Ishikawa (cell line): Measurements from ENCODE around the gene STK25.

Experiments used
- CEBPB ChIP-seq: IDR thresholded peaks from 2 replicates; pipeline ENCODE4 v1.6.1; 2012
- CREB1 ChIP-seq: IDR thresholded peaks from 2 replicates; pipeline ENCODE4 v1.6.1; 2012; ENCODE audit warnings: low read depth
- EGR1 ChIP-seq: IDR thresholded peaks from 2 replicates; pipeline ENCODE4 v1.6.1; 2012
- EP300 ChIP-seq: IDR thresholded peaks from 2 replicates; pipeline ENCODE4 v1.6.1; 2012; ENCODE audit warnings: borderline replicate concordance
- FOXM1 ChIP-seq: IDR thresholded peaks from 2 replicates; pipeline ENCODE4 v1.6.1; 2012; ENCODE audit warnings: low read depth, borderline replicate concordance
- NFIC ChIP-seq: IDR thresholded peaks from 2 replicates; pipeline ENCODE4 v1.6.1; 2012
- RAD21 ChIP-seq: IDR thresholded peaks from 2 replicates; pipeline ENCODE4 v1.6.1; 2012; ENCODE audit warnings: low read depth
- TAF1 ChIP-seq: IDR thresholded peaks from 2 replicates; pipeline ENCODE4 v1.6.1; 2012; ENCODE audit warnings: low read depth, mild to moderate bottlenecking
- TCF12 ChIP-seq: IDR thresholded peaks from 2 replicates; pipeline ENCODE4 v1.6.1; 2012; ENCODE audit warnings: low read depth
- TEAD4 ChIP-seq: IDR thresholded peaks from 2 replicates; pipeline ENCODE4 v1.6.1; 2012
- YY1 ChIP-seq: IDR thresholded peaks from 2 replicates; pipeline ENCODE4 v1.6.1; 2012; ENCODE audit warnings: low read depth
- ZBTB7A ChIP-seq: IDR thresholded peaks from 2 replicates; pipeline ENCODE4 v1.6.1; 2012; ENCODE audit warnings: low read depth
- TF ChIP-seq, protein P1 (sequence below): IDR thresholded peaks from 2 replicates; pipeline ENCODE4 v1.6.1; 2012; ENCODE audit warnings: low read depth, mild to moderate bottlenecking
- TF ChIP-seq, protein P2 (sequence below): IDR thresholded peaks from 2 replicates; pipeline ENCODE4 v1.6.1; 2012
- TF ChIP-seq, protein P3 (sequence below): IDR thresholded peaks from 2 replicates; pipeline ENCODE4 v1.6.1; 2012

Gene STK25

DNA sequence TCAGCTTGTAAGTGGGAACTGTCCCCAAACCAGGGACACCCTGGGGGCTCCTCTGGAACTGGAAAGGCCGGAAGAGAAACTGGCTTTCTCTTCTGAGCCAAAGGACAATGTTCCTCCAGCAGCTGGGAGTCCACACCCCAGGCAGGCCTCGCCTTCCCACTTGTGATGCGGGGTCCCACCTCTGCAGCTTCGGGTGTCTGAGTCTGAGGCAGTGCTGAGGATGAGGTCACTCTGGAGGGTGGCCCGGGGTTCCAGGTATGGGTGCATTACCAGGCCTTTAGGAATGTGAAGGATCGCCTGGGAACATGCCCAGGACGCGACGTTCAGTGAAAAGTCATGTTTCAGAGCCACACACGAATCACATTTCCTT lies 32.0 kb upstream of the STK25 start:
- TF ChIP-seq CREB1 (no peak), RAD21 (no peak), EP300 (no peak), ZBTB7A (no peak; the same call in 1 of the 2 replicates), TEAD4 (no peak), NFIC (no peak), TAF1 (no peak), TCF12 (no peak), EGR1 (no peak), CEBPB (no peak), FOXM1 (no peak), YY1 (no peak)
- TF ChIP-seq, protein P1, sequence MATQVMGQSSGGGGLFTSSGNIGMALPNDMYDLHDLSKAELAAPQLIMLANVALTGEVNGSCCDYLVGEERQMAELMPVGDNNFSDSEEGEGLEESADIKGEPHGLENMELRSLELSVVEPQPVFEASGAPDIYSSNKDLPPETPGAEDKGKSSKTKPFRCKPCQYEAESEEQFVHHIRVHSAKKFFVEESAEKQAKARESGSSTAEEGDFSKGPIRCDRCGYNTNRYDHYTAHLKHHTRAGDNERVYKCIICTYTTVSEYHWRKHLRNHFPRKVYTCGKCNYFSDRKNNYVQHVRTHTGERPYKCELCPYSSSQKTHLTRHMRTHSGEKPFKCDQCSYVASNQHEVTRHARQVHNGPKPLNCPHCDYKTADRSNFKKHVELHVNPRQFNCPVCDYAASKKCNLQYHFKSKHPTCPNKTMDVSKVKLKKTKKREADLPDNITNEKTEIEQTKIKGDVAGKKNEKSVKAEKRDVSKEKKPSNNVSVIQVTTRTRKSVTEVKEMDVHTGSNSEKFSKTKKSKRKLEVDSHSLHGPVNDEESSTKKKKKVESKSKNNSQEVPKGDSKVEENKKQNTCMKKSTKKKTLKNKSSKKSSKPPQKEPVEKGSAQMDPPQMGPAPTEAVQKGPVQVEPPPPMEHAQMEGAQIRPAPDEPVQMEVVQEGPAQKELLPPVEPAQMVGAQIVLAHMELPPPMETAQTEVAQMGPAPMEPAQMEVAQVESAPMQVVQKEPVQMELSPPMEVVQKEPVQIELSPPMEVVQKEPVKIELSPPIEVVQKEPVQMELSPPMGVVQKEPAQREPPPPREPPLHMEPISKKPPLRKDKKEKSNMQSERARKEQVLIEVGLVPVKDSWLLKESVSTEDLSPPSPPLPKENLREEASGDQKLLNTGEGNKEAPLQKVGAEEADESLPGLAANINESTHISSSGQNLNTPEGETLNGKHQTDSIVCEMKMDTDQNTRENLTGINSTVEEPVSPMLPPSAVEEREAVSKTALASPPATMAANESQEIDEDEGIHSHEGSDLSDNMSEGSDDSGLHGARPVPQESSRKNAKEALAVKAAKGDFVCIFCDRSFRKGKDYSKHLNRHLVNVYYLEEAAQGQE, result no peak
- TF ChIP-seq, protein P2, sequence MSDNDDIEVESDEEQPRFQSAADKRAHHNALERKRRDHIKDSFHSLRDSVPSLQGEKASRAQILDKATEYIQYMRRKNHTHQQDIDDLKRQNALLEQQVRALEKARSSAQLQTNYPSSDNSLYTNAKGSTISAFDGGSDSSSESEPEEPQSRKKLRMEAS, result no peak
- TF ChIP-seq, protein P3, sequence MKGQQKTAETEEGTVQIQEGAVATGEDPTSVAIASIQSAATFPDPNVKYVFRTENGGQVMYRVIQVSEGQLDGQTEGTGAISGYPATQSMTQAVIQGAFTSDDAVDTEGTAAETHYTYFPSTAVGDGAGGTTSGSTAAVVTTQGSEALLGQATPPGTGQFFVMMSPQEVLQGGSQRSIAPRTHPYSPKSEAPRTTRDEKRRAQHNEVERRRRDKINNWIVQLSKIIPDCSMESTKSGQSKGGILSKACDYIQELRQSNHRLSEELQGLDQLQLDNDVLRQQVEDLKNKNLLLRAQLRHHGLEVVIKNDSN, result no peak

DNA sequence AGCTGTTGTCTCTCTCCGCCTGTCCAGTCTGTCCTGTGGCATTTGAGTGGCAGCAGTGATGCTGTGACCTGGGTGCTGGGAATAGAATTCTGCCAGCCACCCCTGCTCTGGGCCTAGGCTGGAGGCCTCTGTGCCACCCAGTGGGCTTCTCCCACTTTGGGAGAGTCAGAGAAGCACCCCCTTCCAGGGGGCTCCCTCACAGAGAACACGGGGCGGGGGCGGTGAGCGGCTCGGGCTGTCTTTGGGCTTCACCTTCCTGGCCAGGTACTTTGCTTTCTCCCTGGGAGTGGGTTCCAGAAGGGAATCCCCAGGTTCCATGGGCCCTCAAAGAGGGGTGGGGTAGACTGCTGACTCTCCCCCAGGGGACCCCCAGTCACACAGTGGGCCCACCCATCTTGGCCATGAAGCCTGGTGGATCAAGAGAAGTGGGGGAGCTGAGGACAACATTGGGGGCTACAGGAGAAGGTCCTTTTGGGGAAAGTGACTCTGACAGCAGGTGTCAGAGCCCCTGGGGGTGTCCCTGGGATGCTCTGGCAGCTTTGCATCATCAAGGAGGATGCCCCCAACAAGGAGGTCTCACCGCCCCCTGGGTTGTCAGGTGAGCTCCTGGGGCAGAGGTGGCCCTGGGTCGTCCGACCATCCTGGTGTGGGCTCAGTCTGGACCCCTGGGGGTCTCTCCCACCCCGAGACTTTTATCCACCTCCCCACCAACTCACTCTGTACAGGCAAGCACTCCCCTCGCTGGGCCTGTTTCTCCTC lies 31.4 kb upstream of the STK25 start:
- TF ChIP-seq ZBTB7A (no peak), TAF1 (no peak), TEAD4 (no peak), FOXM1 (no peak), TCF12 (no peak), YY1 (no peak), EP300 (no peak), CEBPB (no peak), RAD21 (no peak), CREB1 (no peak), EGR1 (no peak), NFIC (no peak)
- TF ChIP-seq, protein P1, result no peak
- TF ChIP-seq, protein P2, result no peak
- TF ChIP-seq, protein P3, result no peak

DNA sequence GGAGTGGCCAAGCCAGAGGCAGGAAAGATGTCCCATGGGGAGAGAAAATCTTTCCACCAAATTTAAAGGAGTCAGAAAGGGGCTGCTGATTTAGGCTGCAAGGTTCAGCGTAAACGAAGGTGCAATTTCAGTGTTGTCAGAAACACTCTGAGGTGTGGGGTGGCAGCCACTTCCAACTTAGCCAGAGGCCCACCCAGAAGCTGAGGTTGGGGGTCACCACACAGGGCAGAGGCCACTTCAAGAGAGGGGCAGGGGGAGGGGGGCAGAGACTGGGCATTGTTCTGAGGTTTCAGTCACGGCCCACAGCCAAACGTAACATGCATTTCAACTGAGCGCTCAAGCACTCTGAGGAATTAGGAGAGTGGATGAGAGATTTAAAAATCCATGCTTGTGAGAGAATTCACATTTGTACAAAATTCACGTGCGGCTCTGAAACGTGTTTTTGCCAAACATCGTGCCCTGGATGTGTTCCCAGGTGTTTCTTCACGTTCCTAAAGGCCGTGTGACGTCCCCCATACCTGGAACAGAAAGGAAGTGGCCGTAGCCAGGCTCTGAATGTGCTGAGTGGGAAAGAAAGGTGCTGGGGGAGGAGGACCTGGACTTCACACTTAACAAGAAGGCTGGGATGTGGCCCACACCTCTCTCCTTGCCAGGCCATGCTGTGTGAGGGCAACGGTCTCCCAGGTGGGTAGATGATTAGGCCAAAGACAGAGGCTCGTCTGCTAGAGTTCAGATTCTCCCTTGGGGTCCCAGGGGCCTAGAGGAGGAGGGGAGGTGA lies 30.6 kb upstream of the STK25 start:
- TF ChIP-seq EGR1 (no peak), RAD21 (no peak), CEBPB (no peak), TEAD4 (no peak), TCF12 (no peak), YY1 (no peak), NFIC (no peak), CREB1 (no peak), EP300 (no peak), TAF1 (no peak), FOXM1 (no peak), ZBTB7A (no peak)
- TF ChIP-seq, protein P2, result no peak
- TF ChIP-seq, protein P3, result no peak
- TF ChIP-seq, protein P1, result no peak
